HG03175 (cell line): Measurements from ENCODE around the gene BTG1.
"Not testable (repeated sequence)": the region's sequence is repeated elsewhere in the genome, so short reads cannot be mapped to it uniquely, and the experiment has no call there.

Source experiments
- ATAC-seq: cut with Tn5 transposase; IDR thresholded peaks from one replicate; pipeline ENCODE4 v1.9.1; 2021; ENCODE audit warnings: mild to moderate bottlenecking, moderate library complexity; ENCODE audit not compliant: unreplicated experiment

The BTG1 gene

GRCh38 chr12:92151916-92152315 lies 6.3 kb upstream of the BTG1 start:
- no peak for ATAC-seq

GRCh38 chr12:92149563-92149962 lies 3.9 kb upstream of the BTG1 start:
- no peak for ATAC-seq

- ATAC-seq = no peak
Observed at GRCh38 chr12:92147491-92147890, 1.8 kb upstream of the BTG1 start.

- no peak for ATAC-seq
Observed at GRCh38 chr12:92146497-92147224, 1.0 kb upstream of the BTG1 start.

- ATAC-seq = peak; percentile 7
Observed at GRCh38 chr12:92145481-92145730, 240 bp downstream of the BTG1 start.

GRCh38 chr12:92144631-92145480 lies 790 bp downstream of the BTG1 start:
- ATAC-seq = no peak

- ATAC-seq = peak; percentile 19
Observed at GRCh38 chr12:92143686-92144630, 1.7 kb downstream of the BTG1 start.

- ATAC-seq = no peak
Observed at GRCh38 chr12:92143258-92143657, 2.4 kb downstream of the BTG1 start.

GRCh38 chr12:92142251-92142926 lies 3.3 kb downstream of the BTG1 start:
- no peak for ATAC-seq

GRCh38 chr12:92141591-92142121 lies 4.0 kb downstream of the BTG1 start:
- ATAC-seq = no peak

GRCh38 chr12:92140896-92141536 lies 4.6 kb downstream of the BTG1 start:
- no peak for ATAC-seq

GRCh38 chr12:92140156-92140555 lies 5.5 kb downstream of the BTG1 start:
- ATAC-seq = no peak

GRCh38 chr12:92139634-92140150 lies 6.0 kb downstream of the BTG1 start:
- ATAC-seq = no peak

GRCh38 chr12:92138626-92139025 lies 7.0 kb downstream of the BTG1 start:
- no peak for ATAC-seq

- no peak for ATAC-seq
Observed at GRCh38 chr12:92138144-92138543, 7.5 kb downstream of the BTG1 start.

- ATAC-seq = no peak
Observed at GRCh38 chr12:92136965-92137721, 8.5 kb downstream of the BTG1 start.

- ATAC-seq = no peak
Observed at GRCh38 chr12:92136026-92136730, 9.5 kb downstream of the BTG1 start.

GRCh38 chr12:92135541-92135940 lies 10.1 kb downstream of the BTG1 start:
- ATAC-seq = not testable (repeated sequence)
